Measurements from ENCODE around the gene BATF2. TPM values are rescaled to one million over a fixed set of nuclear protein-coding genes. Genes with fewer than 3 reads are reported as not detected.

BATF2 gene
- total RNA-seq, 1 donor from 2014 or later, result 7.5 TPM

- no peaks in the 10 kb centered on the region for H3K9me3 ChIP-seq
- ATAC-seq (peak; percentile 95), DNase-seq (peak; percentile 95)
- peak within 1 kb of the TSS; percentile 83 for H3K4me3 ChIP-seq
- no peaks in the 10 kb centered on the region for H3K27me3 ChIP-seq
- H3K4me1 ChIP-seq, result peaks cover 29% of the 10 kb centered on the region
- peaks cover 45% of the 10 kb centered on the region for H3K36me3 ChIP-seq
- TF ChIP-seq CTCF (IDR thresholded peaks at IDR 0.05), result no peak
- H3K27ac ChIP-seq, result peak within 1 kb of the TSS; percentile 90
- intact Hi-C loops (cut with DNase I), result no loop called here
Observed at GRCh38 chr11:65040847-65041622, 44.3 kb upstream of the BATF2 start, which contains the start of gene SAC3D1. Gene SAC3D1 (plus strand): TSS chr11:65041210. CDS start chr11:65041293, 83 bp downstream.

GRCh38 chr11:65040520-65040846 lies 43.7 kb upstream of the BATF2 start:
- Histone ChIP-seq H3K27ac (peak overlapping the region; percentile 90), H3K36me3 (peaks cover 51% of the 10 kb centered on the region), H3K4me1 (peaks cover 29% of the 10 kb centered on the region), H3K9me3 (no peaks in the 10 kb centered on the region), H3K27me3 (no peaks in the 10 kb centered on the region), H3K4me3 (peak overlapping the region; percentile 83)
- TF ChIP-seq CTCF (IDR thresholded peaks at IDR 0.05), result no peak
- no peak for DNase-seq
- intact Hi-C loops (cut with DNase I), result no loop called here
- no peak for ATAC-seq

GRCh38 chr11:65036931-65037330 lies 40.2 kb upstream of the BATF2 start:
- Histone ChIP-seq H3K4me1 (peaks cover 8% of the 10 kb centered on the region), H3K36me3 (peaks cover 68% of the 10 kb centered on the region), H3K27ac (no peak overlapping the region), H3K27me3 (no peaks in the 10 kb centered on the region), H3K4me3 (no peak overlapping the region), H3K9me3 (no peaks in the 10 kb centered on the region)
- intact Hi-C loops (cut with DNase I), result no loop called here
- ATAC-seq, result no peak
- no peak for TF ChIP-seq CTCF (IDR thresholded peaks at IDR 0.05)
- peak; percentile 84 for DNase-seq

GRCh38 chr11:65035579-65035978 lies 38.8 kb upstream of the BATF2 start:
- no peak overlapping the region for H3K27ac ChIP-seq
- no peaks in the 10 kb centered on the region for H3K27me3 ChIP-seq
- ATAC-seq, result no peak
- TF ChIP-seq CTCF (IDR thresholded peaks at IDR 0.05), result no peak
- H3K4me3 ChIP-seq, result no peak overlapping the region
- intact Hi-C loops (cut with DNase I), result no loop called here
- peaks cover 6% of the 10 kb centered on the region for H3K4me1 ChIP-seq
- H3K9me3 ChIP-seq, result no peaks in the 10 kb centered on the region
- peaks cover 70% of the 10 kb centered on the region for H3K36me3 ChIP-seq
- no peak for DNase-seq

GRCh38 chr11:65034423-65034822 lies 37.7 kb upstream of the BATF2 start:
- DNase-seq (no peak), ATAC-seq (no peak)
- H3K27ac ChIP-seq, result no peak overlapping the region
- TF ChIP-seq CTCF (IDR thresholded peaks at IDR 0.05), result no peak
- H3K36me3 ChIP-seq, result peaks cover 64% of the 10 kb centered on the region
- H3K4me1 ChIP-seq, result no peaks in the 10 kb centered on the region
- no peaks in the 10 kb centered on the region for H3K27me3 ChIP-seq
- intact Hi-C loops (cut with DNase I), result no loop called here
- H3K4me3 ChIP-seq, result no peak overlapping the region
- no peaks in the 10 kb centered on the region for H3K9me3 ChIP-seq

All from upper lobe of right lung (tissue), 1 donor.